Measurements from ENCODE around the gene MLPH. TPM values are rescaled to one million over a fixed set of nuclear protein-coding genes. Genes with fewer than 3 reads are reported as not detected.
"Not testable (repeated sequence)": the region's sequence is repeated elsewhere in the genome, so short reads cannot be mapped to it uniquely, and the experiment has no call there.

Gene MLPH
- total RNA-seq, 1 experiment from 2014 or later, result 237 TPM

GRCh38 chr2:237465515-237466148, 21.4 kb upstream of the MLPH start:
- H3F3A ChIP-seq (ENCODE audit: insufficient read depth, low read depth), result peaks cover 26% of the 10 kb centered on the region
- CTCF ChIA-PET, result interaction anchor here (0.8 to 2.0 kb wide), 2 partner anchors 31 to 44 kb away, joined by 3 to 8 read pairs; no protein-coding TSS in a partner anchor
- peak overlapping the region; percentile 13; the same call in 1 of the 2 replicates for H2AFZ ChIP-seq
- TF ChIP-seq CTCF (conservative IDR thresholded peaks at IDR 0.05) (no peak), EZH2 (IDR thresholded peaks at IDR 0.05; ENCODE audit: low read depth) (no peak)
- H3K4me3 ChIP-seq, result no peak overlapping the region
- peaks cover 37% of the 10 kb centered on the region for H3K4me1 ChIP-seq (replicated peaks; ENCODE audit: insufficient read depth)
- DNase-seq, result peak; percentile 79 to 97
- H3K27ac ChIP-seq, result peak overlapping the region; percentile 95
- H3K27me3 ChIP-seq (ENCODE audit: insufficient read depth, low read depth), result no peaks in the 10 kb centered on the region
- intact Hi-C loops (cut with micrococcal nuclease; ENCODE audit: unreplicated experiment), result loop anchor here (2.0 kb wide), 1 partner anchor 33 kb away; no protein-coding TSS in a partner anchor
- H3K4me2 ChIP-seq, result peak overlapping the region; percentile 63
- POLR2A ChIA-PET (ENCODE audit: unreplicated experiment), result interaction anchor here (1.2 kb wide), 1 partner anchor 8 kb away, joined by 8 read pairs; no protein-coding TSS in a partner anchor
- no peaks in the 10 kb centered on the region for H3K9me2 ChIP-seq (ENCODE audit: insufficient read depth)
- no peaks in the 10 kb centered on the region for H3K36me3 ChIP-seq (ENCODE audit: low read depth)
- H3K9me3 ChIP-seq (ENCODE audit: insufficient read depth, low read depth), result peaks cover 10% of the 10 kb centered on the region; the same call in 1 of the 2 replicates
- no peaks in the 10 kb centered on the region for H4K20me1 ChIP-seq (ENCODE audit: insufficient read depth)
- no peaks in the 10 kb centered on the region for H3K79me2 ChIP-seq (ENCODE audit: low read depth)
- BruUV-seq (replicated peaks), result no TSS peak

GRCh38 chr2:237466211-237466610, 20.8 kb upstream of the MLPH start:
- Histone ChIP-seq H3K27ac (peak overlapping the region; percentile 95), H3K4me2 (peak overlapping the region; percentile 63), H3K9me3 (ENCODE audit: insufficient read depth, low read depth) (peaks cover 4% of the 10 kb centered on the region; the same call in 1 of the 2 replicates), H3K79me2 (ENCODE audit: low read depth) (no peaks in the 10 kb centered on the region), H4K20me1 (ENCODE audit: insufficient read depth) (no peaks in the 10 kb centered on the region), H3F3A (ENCODE audit: insufficient read depth, low read depth) (peaks cover 24% of the 10 kb centered on the region), H3K9me2 (ENCODE audit: insufficient read depth) (no peaks in the 10 kb centered on the region), H3K4me3 (no peak overlapping the region), H3K4me1 (replicated peaks; ENCODE audit: insufficient read depth) (peaks cover 33% of the 10 kb centered on the region), H2AFZ (peak overlapping the region; percentile 13; the same call in 1 of the 2 replicates), H3K27me3 (ENCODE audit: insufficient read depth, low read depth) (no peaks in the 10 kb centered on the region), H3K36me3 (ENCODE audit: low read depth) (no peaks in the 10 kb centered on the region)
- TF ChIP-seq CTCF (conservative IDR thresholded peaks at IDR 0.05), result no peak
- no peak for TF ChIP-seq EZH2 (IDR thresholded peaks at IDR 0.05; ENCODE audit: low read depth)
- intact Hi-C loops (cut with micrococcal nuclease; ENCODE audit: unreplicated experiment), result no loop called here
- DNase-seq, result no peak
- BruUV-seq (replicated peaks), result no TSS peak
- ChIA-PET CTCF (interaction anchor here (2.0 kb wide), 1 partner anchor 45 kb away, joined by 8 read pairs; no protein-coding TSS in a partner anchor), POLR2A (ENCODE audit: unreplicated experiment) (interaction anchor here (1.2 kb wide), 1 partner anchor 7 kb away, joined by 8 read pairs; no protein-coding TSS in a partner anchor)

- no peak for DNase-seq
- Histone ChIP-seq H3K79me2 (ENCODE audit: low read depth) (no peaks in the 10 kb centered on the region), H3K36me3 (ENCODE audit: low read depth) (no peaks in the 10 kb centered on the region), H3F3A (ENCODE audit: insufficient read depth, low read depth) (peaks cover 24% of the 10 kb centered on the region), H2AFZ (no peak overlapping the region), H4K20me1 (ENCODE audit: insufficient read depth) (no peaks in the 10 kb centered on the region), H3K27me3 (ENCODE audit: insufficient read depth, low read depth) (no peaks in the 10 kb centered on the region), H3K9me2 (ENCODE audit: insufficient read depth) (no peaks in the 10 kb centered on the region), H3K4me3 (no peak overlapping the region), H3K4me1 (replicated peaks; ENCODE audit: insufficient read depth) (peaks cover 36% of the 10 kb centered on the region), H3K4me2 (no peak overlapping the region), H3K27ac (peak overlapping the region; percentile 95), H3K9me3 (ENCODE audit: insufficient read depth, low read depth) (no peaks in the 10 kb centered on the region; the same call in 1 of the 2 replicates)
- intact Hi-C loops (cut with micrococcal nuclease; ENCODE audit: unreplicated experiment), result no loop called here
- no peak for TF ChIP-seq CTCF (conservative IDR thresholded peaks at IDR 0.05)
- CTCF ChIA-PET, result interaction anchor here (1.1 kb wide), 1 partner anchor 45 kb away, joined by 4 read pairs; no protein-coding TSS in a partner anchor
- POLR2A ChIA-PET (ENCODE audit: unreplicated experiment), result interaction anchor here (0.6 to 0.7 kb wide), 2 partner anchors 56 to 618 kb away, joined by 3 to 8 read pairs; no protein-coding TSS in a partner anchor
- BruUV-seq (replicated peaks), result no TSS peak
Measured at GRCh38 chr2:237467447-237468179, 19.4 kb upstream of the MLPH start.

GRCh38 chr2:237469410-237469809, 17.6 kb upstream of the MLPH start:
- H4K20me1 ChIP-seq (ENCODE audit: insufficient read depth); H3K9me2 ChIP-seq (ENCODE audit: insufficient read depth); BruUV-seq (replicated peaks); H3K79me2 ChIP-seq (ENCODE audit: low read depth); intact Hi-C loops (cut with micrococcal nuclease; ENCODE audit: unreplicated experiment); H3K36me3 ChIP-seq (ENCODE audit: low read depth); H3K27me3 ChIP-seq (ENCODE audit: insufficient read depth, low read depth); H3K4me2 ChIP-seq; H3K9me3 ChIP-seq (ENCODE audit: insufficient read depth, low read depth); H3K4me3 ChIP-seq; POLR2A ChIA-PET (ENCODE audit: unreplicated experiment); DNase-seq; H2AFZ ChIP-seq; H3K27ac ChIP-seq: not testable (repeated sequence)
- peaks cover 36% of the 10 kb centered on the region for H3K4me1 ChIP-seq (replicated peaks; ENCODE audit: insufficient read depth)
- CTCF ChIA-PET, result interaction anchor here (0.8 to 2.7 kb wide), 2 partner anchors 48 to 102 kb away, joined by 4 to 15 read pairs; no protein-coding TSS in a partner anchor
- H3F3A ChIP-seq (ENCODE audit: insufficient read depth, low read depth), result peaks cover 24% of the 10 kb centered on the region

Measured in PC-9 (cell line).